ENCODE results near the gene CSRNP3.
A peak's percentile ranks its signal among the peaks of the same experiment; 100 is the strongest.

The CSRNP3 gene

DNA sequence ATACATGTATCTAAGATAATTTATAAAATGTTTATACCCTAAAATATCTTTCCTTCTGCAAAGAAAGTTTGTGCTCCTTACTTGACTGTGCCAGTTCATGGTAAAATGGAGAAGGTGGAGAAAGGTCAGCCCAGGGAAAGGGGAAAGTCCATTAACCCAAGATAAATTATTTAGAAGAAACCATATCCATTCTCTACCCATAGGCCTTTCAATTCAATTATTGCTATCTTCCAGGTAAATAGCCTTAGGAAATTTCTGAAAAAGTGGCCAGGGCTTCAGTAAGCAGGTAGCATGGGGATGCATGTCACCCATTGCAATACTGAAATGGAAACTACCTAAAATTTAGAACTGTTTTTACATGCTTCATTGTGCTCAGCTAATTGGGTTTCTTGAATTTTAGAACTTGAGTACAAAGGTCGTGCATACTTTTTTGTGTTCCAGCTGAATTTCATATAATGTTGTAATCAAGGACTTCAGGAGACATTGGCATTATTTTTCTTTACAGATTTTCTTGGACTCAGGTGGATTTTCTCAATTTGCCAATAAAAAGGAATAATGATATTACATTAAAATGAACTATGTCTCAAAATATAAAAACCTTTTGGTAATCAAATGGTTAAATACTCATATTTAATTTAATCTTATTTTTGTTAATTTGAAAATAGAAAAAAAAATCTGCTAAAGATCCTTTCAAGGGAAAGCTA is 124.9 kb downstream of the CSRNP3 start:
- TF ChIP-seq, protein P1, sequence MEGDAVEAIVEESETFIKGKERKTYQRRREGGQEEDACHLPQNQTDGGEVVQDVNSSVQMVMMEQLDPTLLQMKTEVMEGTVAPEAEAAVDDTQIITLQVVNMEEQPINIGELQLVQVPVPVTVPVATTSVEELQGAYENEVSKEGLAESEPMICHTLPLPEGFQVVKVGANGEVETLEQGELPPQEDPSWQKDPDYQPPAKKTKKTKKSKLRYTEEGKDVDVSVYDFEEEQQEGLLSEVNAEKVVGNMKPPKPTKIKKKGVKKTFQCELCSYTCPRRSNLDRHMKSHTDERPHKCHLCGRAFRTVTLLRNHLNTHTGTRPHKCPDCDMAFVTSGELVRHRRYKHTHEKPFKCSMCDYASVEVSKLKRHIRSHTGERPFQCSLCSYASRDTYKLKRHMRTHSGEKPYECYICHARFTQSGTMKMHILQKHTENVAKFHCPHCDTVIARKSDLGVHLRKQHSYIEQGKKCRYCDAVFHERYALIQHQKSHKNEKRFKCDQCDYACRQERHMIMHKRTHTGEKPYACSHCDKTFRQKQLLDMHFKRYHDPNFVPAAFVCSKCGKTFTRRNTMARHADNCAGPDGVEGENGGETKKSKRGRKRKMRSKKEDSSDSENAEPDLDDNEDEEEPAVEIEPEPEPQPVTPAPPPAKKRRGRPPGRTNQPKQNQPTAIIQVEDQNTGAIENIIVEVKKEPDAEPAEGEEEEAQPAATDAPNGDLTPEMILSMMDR (IDR thresholded peaks at IDR 0.05; ENCODE audit: unreplicated experiment in 3 of 3): no peak
- H3K4me3 Mint-ChIP-seq: no peak overlapping the region
- H3K36me3 Mint-ChIP-seq (ENCODE audit: low read depth): peaks cover 69% of the 10 kb centered on the region
- H3K27me3 Mint-ChIP-seq (ENCODE audit: low read depth): no peaks in the 10 kb centered on the region
- H3K4me1 Mint-ChIP-seq: no peaks in the 10 kb centered on the region
- H3K9me3 Mint-ChIP-seq: peaks cover 6% of the 10 kb centered on the region
- peak overlapping the region in 1 of 3 experiments; percentile 74 for H3K27ac Mint-ChIP-seq

GRCh38 chr2:165594935-165595255 is 125.4 kb downstream of the CSRNP3 start:
- Mint-ChIP-seq H3K4me3 (no peak overlapping the region), H3K4me1 (no peaks in the 10 kb centered on the region), H3K27me3 (ENCODE audit: low read depth) (no peaks in the 10 kb centered on the region), H3K9me3 (peaks cover 6% of the 10 kb centered on the region), H3K27ac (peak overlapping the region in 1 of 3 experiments; percentile 21), H3K36me3 (ENCODE audit: low read depth) (peaks cover 67% of the 10 kb centered on the region)
- TF ChIP-seq, protein P1 (IDR thresholded peaks at IDR 0.05; ENCODE audit: unreplicated experiment in 3 of 3): no peak

- no peak overlapping the region for H3K4me3 Mint-ChIP-seq
- H3K9me3 Mint-ChIP-seq: no peaks in the 10 kb centered on the region
- no peaks in the 10 kb centered on the region for H3K27me3 Mint-ChIP-seq (ENCODE audit: low read depth)
- no peak overlapping the region for H3K27ac Mint-ChIP-seq
- peaks cover 62% of the 10 kb centered on the region for H3K36me3 Mint-ChIP-seq (ENCODE audit: low read depth)
- TF ChIP-seq, protein P1 (IDR thresholded peaks at IDR 0.05; ENCODE audit: unreplicated experiment in 3 of 3): no peak
- H3K4me1 Mint-ChIP-seq: peaks cover under 1% of the 10 kb centered on the region
These were observed 127.3 kb downstream of the CSRNP3 start for GRCh38 chr2:165596788-165597187.

- Mint-ChIP-seq H3K9me3 (no peaks in the 10 kb centered on the region), H3K27me3 (ENCODE audit: low read depth) (no peaks in the 10 kb centered on the region), H3K4me1 (peaks cover 7% of the 10 kb centered on the region), H3K27ac (peak overlapping the region in 2 of 3 experiments; percentile 32 to 69), H3K4me3 (no peak overlapping the region), H3K36me3 (ENCODE audit: low read depth) (peaks cover 74% of the 10 kb centered on the region)
- TF ChIP-seq, protein P1 (IDR thresholded peaks at IDR 0.05; ENCODE audit: unreplicated experiment in 3 of 3): no peak
These were observed 131.8 kb downstream of the CSRNP3 start for GRCh38 chr2:165601065-165601830.

- Mint-ChIP-seq H3K36me3 (ENCODE audit: low read depth) (peaks cover 68% of the 10 kb centered on the region), H3K9me3 (no peaks in the 10 kb centered on the region), H3K4me1 (peaks cover 7% of the 10 kb centered on the region), H3K4me3 (no peak overlapping the region), H3K27me3 (ENCODE audit: low read depth) (no peaks in the 10 kb centered on the region), H3K27ac (peak overlapping the region; percentile 12 to 69 (median 32))
- TF ChIP-seq, protein P1 (IDR thresholded peaks at IDR 0.05; ENCODE audit: unreplicated experiment in 3 of 3): no peak
These were observed 132.5 kb downstream of the CSRNP3 start for GRCh38 chr2:165601928-165602521.
